HG02938 (cell line): ENCODE measurements around the gene GSTP1.
"Not testable (repeated sequence)": the region's sequence is repeated elsewhere in the genome, so short reads cannot be mapped to it uniquely, and the experiment has no call there.

ENCODE experiments used
- ATAC-seq: cut with Tn5 transposase; IDR thresholded peaks from one replicate; pipeline ENCODE4 v1.9.1; 2021; ENCODE audit warnings: mild to moderate bottlenecking, moderate library complexity; ENCODE audit not compliant: unreplicated experiment

Gene GSTP1

GRCh38 chr11:67562963-67563704 lies 20.5 kb upstream of the GSTP1 start:
- no peak for ATAC-seq

GRCh38 chr11:67563705-67564114 lies 19.9 kb upstream of the GSTP1 start:
- not testable (repeated sequence) for ATAC-seq

GRCh38 chr11:67564230-67564629 lies 19.4 kb upstream of the GSTP1 start:
- no peak for ATAC-seq

- no peak for ATAC-seq
Observed at GRCh38 chr11:67571443-67571842, 12.2 kb upstream of the GSTP1 start.

- ATAC-seq, result no peak
Observed at GRCh38 chr11:67572305-67572704, 11.3 kb upstream of the GSTP1 start.

GRCh38 chr11:67572747-67573419 lies 10.7 kb upstream of the GSTP1 start:
- no peak for ATAC-seq

- no peak for ATAC-seq
Observed at GRCh38 chr11:67574938-67575337, 8.7 kb upstream of the GSTP1 start.

- ATAC-seq, result no peak
Observed at GRCh38 chr11:67576735-67577475, 6.7 kb upstream of the GSTP1 start.

- no peak for ATAC-seq
Observed at GRCh38 chr11:67577951-67578350, 5.7 kb upstream of the GSTP1 start.

GRCh38 chr11:67581469-67581868 lies 2.1 kb upstream of the GSTP1 start:
- no peak for ATAC-seq

GRCh38 chr11:67582011-67582410 lies 1.6 kb upstream of the GSTP1 start:
- no peak for ATAC-seq

GRCh38 chr11:67584205-67584880 lies 731 bp downstream of the GSTP1 start:
- ATAC-seq, result no peak

- no peak for ATAC-seq
Observed at GRCh38 chr11:67584881-67585873, 1.6 kb downstream of the GSTP1 start.

GRCh38 chr11:67585911-67586310 lies 2.3 kb downstream of the GSTP1 start:
- ATAC-seq, result no peak

- ATAC-seq, result no peak
Observed at GRCh38 chr11:67586568-67587250, 3.1 kb downstream of the GSTP1 start.

GRCh38 chr11:67588136-67588503 lies 4.5 kb downstream of the GSTP1 start:
- peak; percentile 32 for ATAC-seq

- not testable (repeated sequence) for ATAC-seq
Observed at GRCh38 chr11:67588899-67589415, 5.3 kb downstream of the GSTP1 start.

- ATAC-seq, result no peak
Observed at GRCh38 chr11:67592880-67593564, 9.4 kb downstream of the GSTP1 start.

- ATAC-seq, result no peak
Observed at GRCh38 chr11:67593565-67593905, 9.9 kb downstream of the GSTP1 start.
